NCI-H1694 (cell line): ENCODE data around the gene EDC4.
"Not testable (repeated sequence)": the region's sequence is repeated elsewhere in the genome, so short reads cannot be mapped to it uniquely, and the experiment has no call there.

ENCODE experiments used
- DNase-seq: peaks from one replicate; lab custom pipeline; 2025; lab: John Stamatoyannopoulos, UW

EDC4 gene

DNA sequence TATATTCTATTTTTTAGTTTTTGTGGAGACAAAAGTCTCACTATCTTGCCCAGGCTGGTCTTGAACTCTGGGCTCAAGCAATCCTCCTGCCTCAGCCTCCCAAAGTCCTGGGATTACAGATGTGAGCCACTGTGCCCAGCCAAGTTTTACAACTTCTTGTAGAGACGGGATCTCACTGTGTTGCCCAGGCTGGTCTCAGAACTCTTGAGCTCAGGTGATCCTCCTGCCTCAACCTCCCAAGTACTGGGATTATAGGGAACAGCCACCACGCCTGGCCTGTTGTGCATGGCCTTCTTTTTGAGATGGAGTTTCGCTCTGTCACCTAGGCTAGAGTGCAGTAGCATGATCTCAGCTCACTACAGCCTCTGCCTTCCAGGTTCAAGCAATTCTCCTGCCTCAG lies 19.2 kb upstream of the EDC4 start:
- DNase-seq = no peak

DNA sequence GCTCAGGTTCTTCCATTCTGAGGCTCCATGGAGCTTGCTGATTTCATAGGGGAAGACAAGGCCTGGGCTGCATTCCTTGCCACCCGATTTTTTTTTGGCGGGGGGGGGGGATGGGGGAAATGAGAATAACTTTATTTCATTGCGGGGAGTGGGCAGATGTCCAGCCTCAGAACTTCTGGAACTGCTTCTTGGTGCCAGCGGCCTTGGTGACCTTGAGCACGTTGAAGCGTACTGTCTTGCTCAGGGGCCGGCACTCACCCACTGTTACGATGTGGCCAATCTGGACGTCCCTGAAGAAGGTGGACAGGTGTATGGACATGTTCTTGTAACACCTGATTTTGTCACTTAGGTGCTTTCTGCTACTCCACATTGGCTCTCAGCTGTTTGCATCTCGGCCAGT lies 17.1 kb upstream of the EDC4 start:
- no peak for DNase-seq

DNA sequence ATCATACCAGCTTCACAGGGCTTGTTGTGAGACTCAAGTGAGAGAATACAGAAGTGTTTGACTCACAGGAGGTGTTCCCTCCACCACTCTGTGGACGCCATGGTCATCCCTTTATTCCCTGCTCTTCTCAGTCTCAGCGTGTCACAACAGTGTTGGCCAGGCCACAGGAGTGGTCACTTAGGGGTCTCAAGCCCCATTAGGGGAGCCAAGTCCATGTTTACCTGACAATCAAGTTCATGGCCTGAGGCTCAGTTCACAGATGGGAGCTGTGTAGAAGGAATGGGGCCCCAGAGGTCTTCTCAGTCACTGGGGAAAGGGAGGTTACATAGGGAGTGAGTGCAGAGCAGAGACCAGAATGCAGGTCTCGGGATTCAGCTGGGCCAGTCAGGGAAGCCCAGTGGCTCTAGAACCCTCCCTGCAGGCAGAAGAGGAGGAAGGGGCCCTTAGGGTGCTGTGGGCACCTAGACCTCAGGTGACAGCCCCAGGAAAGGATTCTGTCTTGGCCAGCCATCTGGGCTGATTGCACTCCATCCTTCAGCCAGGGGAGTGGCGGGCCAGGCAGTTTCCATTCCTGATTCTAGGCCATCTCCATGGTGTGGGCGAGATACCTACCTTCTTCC lies 15.8 kb upstream of the EDC4 start:
- DNase-seq = no peak

DNA sequence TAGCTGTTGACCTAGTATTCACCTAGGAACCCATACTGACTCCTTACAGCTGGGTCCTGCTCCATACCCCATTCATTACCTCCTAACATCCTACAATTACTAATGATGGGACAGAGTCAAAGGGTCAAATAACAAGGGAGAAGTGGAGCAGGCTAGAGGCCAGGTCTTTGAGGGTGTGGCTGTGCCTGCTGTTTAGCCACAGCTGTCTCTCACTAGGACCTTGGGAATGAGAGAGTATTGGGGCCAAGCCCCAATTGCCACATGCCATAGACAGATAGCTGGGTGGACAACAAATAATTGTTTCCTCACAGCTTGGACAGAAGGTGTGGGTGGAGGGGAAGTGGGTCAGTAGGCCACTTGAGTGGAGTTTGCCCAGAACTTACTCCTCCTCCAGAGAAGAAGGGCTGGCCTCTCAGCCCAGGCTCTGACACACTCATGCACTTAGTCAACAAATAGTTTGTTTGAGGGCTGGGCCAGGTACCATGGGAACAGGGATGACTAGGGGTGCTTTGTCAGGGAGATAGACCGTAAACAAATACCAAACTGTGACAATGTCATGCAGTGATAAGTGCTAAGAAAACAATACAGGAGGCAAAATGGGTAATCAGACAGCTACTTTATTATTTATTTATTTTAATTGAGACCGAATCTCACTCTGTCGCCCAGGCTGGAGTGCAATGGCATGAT lies 15.2 kb upstream of the EDC4 start:
- no peak for DNase-seq

DNA sequence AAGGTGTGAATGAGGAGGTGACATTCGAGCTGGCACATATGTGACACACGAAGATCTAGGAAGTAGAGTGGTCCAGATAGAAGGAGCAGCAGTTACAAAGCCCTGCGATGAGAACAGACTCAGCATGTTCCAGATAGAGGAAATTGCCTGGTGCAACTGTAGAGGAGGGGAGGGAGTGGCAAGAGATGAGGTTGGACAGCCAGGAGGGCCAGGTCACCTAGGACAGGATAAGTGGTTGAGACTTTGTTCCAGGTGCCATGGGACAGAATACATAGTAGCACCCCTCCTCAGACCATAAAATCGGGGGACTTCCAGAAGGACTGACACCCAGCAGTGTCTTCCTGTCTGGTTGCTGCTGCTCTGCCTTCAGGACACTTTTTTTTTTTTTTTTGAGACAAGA lies 14.4 kb upstream of the EDC4 start:
- no peak for DNase-seq

DNA sequence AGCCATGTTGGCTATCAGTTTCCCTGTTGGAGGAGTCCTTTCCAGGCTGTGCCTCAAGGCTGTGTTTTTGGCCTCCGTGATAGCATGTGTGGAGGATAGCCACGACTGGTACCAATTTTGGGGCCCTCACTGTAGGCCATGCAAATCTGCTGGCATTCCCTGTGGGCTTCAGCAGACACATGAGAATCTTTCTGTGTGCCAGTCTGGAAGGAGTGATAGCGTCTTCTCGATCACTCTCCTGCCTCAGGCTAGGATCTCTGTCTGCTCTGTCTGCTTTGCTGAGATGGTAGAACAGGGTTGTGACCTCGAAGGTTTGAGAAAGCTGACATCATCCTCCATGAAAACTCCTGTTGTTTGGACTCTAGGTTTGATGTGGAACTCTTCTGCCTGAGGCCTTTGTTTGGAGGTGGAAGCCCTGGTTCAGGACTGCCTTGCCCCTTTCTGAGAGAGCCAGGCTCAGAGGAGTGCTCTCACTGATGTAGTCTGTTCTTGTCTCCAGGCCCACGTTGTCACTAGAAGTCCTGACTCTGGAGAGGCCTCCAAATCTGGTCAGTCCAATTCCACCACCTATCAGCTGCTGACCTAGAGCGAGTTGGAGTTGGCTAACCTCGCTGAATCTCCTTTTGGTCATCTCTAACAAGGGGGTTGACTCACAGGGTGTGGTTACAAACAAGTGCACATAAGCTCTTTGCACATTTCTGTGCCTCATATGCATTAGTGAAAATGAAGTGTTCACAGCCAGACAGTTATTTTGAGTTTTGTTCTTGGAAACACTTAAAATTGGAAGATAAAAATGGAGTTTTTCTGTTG lies 12.1 kb upstream of the EDC4 start:
- no peak for DNase-seq

DNA sequence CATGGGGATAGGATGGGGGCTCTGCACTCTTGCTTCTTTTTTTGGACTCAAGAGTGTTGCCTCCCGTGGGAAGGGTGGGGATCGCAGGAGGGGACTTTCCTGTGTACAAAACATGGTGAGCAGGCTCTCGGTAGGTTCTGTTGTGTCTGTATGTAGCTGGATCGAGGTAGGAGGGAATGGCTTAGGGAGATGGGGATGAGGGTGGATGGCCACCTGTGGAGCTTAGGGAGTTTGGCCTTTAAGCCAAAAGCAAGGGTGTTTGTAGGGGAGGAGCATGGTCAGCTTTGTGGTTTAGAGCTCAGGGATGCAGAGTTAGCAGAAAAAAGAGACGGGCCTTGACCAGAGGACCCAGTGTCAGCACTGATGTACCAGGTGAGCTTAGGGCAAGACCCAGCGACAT lies 11.0 kb upstream of the EDC4 start:
- no peak for DNase-seq

DNA sequence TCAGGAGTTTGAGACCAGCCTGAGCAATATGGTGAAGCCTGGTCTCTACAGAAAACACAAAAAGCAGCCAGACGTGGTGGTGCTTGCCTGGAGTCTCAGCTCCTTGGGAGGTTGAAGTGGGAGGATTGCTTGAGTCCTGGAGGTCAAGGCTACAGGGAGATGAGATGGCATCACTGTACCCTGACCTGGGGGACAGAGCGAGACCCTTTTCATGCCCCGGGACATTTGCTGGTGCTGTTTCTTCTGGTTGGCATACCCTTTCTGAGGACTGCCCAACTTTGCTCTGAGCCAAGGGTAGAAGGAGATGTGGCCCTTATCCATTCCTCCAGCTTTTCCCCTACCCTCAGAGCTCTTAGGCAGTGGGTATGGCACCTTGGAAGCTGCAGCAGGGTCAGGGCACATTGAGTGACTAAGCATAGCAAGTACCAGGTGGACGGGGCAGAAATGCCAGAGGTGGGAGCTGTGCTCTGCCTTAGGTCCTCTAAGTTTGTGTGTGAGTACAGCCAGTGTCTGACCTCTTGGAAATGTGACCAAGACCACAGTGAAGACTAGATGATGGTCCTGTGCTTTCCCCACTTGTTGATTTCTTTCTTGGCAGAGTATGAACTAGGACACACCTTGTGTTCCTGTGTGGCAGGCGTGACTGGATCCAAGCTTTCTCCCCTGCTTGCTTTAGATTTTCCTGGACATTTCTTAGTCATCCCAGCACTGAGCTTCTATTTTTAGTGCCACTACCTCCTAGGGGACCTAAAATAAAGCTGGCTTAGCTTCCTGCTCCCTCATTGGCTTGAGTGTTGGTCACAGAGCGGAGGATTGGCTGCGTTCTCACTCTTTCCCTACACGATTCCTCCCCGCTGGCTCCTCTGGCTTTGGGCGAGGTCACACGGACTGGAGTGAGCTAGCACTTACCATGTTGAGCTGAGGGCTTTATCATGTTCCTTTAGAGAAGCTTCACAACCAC lies 9.9 kb upstream of the EDC4 start:
- no peak for DNase-seq

DNA sequence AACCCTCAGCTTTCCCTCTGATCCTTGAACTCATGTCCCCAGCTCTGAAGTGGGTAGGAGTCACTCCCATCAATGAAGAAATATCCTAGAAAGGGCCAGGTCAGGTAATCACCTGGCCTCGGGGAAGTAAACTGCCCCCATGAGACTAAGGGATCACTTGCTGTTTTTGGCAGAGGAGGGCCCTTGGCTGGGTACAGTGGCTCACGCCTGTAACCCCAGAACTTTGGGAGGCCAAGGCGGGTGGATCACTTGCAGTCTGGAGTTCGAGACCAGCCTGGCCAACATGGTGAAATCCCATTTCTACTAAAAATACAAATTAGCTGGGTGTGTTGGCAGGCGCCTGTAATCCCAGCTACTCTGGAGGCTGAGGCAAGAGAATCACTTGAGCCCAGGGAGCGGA lies 8.8 kb upstream of the EDC4 start:
- not testable (repeated sequence) for DNase-seq

DNA sequence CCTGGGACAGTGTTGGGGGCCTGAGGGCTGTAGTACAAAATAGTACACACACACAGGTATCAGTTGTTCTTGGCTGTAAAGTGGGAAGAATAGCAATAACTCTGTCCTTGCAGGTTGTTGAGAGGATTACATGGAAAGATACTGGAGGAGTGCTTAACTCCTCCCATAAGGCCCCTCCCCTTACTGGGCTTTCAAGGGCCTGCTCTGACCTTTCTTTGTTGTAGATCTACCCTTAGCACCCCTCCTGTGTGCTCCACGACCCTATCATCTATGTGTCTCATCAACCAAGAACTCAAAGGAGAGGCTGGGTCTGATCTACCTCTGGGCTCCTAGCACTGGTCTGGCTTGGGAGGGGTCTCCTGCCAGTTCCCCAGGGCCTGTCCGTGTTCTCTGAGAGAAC lies 8.3 kb upstream of the EDC4 start:
- DNase-seq = no peak

DNA sequence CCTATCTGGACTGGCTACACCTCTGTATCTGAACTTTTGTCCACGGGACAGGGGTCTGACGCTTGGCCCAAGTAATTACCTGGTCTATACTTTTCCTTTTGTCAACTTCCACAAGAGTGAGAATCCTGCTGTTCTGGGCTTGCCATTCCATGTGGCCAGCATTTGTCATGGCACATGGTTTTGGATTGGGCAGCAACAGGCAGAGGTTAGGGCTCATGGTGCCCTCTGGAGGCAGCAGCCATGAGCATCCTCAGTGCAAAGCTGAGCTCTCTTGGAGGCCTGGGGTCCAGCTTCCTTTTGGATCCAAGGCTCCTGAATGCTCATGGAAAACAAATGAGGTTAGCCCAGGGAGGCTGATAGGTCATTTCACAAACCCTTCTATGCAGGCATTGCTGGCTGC lies 7.5 kb upstream of the EDC4 start:
- DNase-seq = no peak

DNA sequence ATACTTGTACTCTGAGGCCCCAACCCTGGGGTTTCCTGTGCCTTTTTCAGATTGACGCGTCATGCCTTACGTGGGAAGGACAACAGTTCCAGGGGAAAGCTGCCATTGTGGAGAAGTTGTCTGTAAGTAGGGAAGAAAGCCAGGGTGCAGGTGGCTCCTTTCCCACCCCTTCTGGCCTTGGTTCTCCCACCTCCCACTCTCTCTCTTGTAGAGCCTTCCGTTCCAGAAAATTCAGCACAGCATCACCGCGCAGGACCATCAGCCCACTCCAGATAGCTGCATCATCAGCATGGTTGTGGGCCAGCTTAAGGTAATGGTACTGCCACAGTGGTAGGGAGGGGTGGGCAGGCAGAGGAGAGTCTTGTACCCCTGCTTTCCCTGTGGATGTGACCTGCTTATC lies 4.6 kb upstream of the EDC4 start:
- no peak for DNase-seq

DNA sequence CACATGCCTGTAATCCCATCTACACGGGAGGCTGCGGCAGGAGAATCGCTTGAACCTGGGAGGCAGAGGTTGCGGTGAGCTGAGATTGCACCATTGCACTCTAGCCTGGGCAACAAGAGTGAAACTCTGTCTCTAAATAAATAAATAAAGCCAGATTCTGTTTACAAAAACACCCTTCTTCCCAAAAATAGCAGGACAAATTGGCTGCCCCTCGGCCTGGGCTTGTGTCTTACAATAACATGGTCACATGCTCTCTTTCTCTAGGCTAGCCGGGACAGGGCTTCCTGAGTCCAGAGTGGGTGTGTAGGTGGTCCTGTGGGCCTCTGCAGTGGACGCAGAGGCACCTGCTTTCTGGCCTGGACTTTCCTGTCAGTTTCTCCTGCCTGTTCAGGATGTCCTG lies 3.2 kb upstream of the EDC4 start:
- DNase-seq = no peak

DNA sequence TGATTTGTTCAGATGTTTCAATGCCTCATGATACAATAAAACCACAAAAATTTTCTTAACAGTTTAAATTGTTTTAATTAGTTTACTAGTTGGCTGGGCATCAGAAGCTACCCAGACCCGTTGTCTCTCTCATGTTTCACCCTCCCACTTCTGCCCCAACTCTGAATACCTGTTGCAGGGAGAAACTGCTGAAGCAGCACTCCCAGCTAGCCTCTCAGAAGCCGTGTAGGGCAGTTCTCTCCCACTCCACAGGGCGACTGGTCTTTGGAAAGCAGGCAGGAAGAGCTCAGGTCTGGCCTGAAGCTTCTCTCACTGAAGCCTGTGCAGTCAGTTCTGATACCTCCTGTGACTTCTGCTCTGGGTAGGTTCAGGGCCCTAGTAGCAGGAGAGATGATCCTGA lies 1.6 kb upstream of the EDC4 start:
- no peak for DNase-seq

DNA sequence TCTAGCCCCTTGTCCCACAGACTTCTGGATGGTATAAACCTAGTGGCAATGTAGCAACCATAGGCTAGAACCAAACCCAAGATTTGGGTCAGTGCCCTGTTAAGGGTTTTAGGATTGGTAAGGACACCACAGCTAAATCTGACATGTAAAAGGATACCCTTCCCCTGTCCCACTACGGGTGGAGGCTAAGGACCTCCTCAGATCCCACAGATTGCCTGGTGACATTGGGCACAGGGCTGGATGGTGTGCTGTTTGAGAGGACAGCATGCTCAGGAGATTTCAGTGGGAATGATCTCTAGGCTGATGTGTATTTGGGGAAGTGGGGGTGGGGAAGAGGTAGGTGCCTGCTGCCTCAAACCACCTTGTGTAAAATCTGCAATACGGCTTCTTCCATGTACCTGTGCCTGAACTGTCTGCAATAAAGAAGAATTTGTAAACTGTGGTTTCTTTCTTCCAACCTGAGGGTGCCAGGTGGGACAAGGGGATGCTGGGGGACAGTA lies 671 bp upstream of the EDC4 start:
- no peak for DNase-seq

DNA sequence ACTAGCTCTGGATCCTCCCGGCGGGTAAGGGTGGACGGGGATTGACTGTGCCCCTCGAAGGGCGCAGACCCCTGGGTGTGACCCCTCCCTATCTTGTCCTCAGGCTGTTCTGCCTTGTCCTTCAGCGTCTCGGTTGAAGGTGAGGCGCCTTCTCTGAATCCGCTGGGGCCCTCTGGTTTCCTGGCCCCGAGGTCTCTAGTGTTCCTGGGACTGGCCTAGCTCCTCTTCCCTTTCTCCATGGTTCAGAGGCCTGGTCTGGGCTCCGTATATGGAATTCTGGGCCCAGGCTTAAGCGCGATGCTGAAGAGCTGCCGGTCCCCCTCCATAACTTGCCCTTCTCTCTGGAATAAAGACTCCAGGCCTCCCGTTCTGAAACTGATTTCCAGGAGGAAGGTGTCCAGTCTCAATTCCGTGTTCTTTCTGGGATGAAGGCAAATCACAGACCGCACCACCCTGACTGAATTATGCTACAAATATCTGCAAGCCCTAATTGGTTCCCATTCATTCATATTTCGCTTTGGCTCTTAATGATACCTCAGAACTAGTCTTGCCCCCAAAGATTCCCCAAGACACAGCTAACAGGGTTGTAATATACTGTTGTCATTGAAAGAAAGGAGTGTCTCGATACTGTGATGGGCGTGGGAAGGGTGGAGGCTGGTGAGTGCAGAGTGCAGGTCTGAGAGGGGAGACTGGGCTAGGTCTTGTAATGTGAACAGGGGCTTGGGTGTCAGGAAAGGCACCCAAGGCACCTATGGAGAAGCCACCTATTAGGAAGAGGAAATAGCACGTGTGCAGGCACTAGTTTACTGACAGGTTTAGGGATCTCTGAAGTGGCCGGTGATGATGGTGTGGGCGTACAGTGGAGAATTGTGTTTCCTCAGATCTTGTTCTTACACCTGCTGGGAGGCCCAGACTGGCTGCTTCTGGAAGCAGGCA lies 851 bp downstream of the EDC4 start:
- no peak for DNase-seq

DNA sequence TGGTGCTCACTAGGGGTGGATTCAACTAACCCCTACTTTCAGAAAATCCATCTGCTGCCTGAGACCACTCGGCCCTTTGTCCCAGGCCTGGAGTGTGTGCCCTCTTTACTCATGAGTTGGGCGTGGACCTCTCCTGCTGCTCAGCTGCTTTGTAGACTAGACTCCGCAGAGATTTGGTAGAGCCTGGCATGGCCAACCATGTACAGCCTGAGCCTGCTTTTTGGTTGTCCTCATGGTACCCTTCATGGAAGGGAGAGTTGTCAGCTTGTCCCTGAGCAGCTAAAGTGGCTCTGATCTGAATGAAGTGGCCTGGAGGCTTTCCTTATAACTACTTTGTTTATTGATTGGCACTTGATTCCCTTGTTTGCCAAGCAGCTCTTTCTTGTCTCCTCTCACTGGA lies 1.5 kb downstream of the EDC4 start:
- no peak for DNase-seq

DNA sequence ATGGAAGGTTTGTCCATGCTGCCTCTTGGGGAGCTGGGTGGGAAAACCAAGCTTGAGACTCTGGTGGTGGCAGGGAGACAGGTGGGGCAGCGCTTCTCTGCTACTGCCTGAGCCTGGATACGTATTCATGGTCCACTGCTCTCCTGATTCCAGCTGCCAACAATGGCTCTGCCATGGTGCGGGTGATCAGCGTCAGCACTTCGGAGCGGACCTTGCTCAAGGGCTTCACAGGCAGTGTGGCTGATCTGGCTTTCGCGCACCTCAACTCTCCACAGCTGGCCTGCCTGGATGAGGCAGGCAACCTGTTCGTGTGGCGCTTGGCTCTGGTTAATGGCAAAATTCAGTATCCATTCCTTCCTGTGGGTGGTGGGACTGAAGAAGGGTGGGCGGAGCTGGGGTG lies 4.2 kb downstream of the EDC4 start:
- no peak for DNase-seq

DNA sequence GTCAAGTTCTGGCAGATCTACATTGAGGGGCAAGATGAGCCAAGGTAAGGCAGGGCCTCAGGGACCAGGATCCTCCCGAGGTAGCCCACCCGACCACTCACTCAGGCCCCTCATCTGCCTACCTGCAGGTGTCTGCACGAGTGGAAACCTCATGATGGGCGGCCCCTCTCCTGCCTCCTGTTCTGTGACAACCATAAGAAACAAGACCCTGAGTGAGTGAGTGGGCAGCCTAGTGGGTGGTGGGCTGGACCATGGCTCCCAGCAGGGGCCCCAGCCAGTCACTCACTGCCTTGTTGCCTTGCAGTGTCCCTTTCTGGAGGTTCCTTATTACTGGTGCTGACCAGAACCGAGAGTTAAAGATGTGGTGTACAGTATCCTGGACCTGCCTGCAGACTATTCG lies 5.4 kb downstream of the EDC4 start:
- DNase-seq = no peak

DNA sequence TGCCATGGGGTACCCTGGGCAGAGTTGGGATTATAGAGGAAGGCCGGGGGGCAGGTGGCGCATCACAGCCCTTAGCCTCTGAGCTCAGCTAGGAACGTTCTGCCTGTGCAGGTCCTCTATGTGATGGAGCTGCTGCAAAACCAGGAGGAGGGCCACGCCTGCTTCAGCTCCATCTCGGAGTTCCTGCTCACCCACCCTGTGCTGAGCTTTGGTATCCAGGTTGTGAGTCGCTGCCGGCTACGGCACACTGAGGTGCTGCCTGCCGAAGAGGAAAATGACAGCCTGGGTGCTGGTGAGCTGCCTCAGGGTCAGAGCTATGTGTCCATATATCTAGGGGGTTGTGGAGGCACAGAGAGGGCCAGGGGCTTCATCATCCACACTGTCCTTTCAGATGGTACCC lies 6.0 kb downstream of the EDC4 start:
- DNase-seq = no peak

DNA sequence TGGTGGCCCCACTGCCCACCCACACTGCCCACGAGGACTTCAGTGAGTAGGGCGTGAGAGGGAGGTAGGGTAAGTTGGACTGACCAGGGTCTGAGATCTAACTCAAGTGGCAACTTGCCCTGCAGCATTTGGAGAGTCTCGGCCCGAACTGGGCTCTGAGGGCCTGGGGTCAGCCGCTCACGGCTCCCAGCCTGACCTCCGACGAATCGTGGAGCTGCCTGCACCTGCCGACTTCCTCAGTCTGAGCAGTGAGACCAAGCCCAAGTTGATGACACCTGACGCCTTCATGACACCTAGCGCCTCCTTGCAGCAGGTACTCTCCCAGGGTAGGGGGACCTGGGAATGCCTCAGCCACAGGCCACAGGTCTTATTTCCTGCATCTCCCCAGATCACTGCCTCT lies 6.6 kb downstream of the EDC4 start:
- DNase-seq = no peak
